Lung (tissue), 12 donors: ENCODE data around the gene SPATA31E1. TPM values are rescaled to one million over a fixed set of nuclear protein-coding genes. Genes with fewer than 3 reads are reported as not detected.
A peak's percentile ranks its signal among the peaks of the same experiment; 100 is the strongest.

ENCODE experiments used
- ATAC-seq: fragments of 200-7000 bp; cut with Tn5 transposase; one replicate; pipeline ENCODE4 v1.9.1; 2020; ENCODE audit warnings: moderate number of reproducible peaks; ENCODE audit not compliant: insufficient read depth, low FRiP score
- DNase-seq, 3 donors: peaks; one replicate each; pipeline ENCODE4 v3.0.0-alpha.2; 2013 to 2017
- H3K27ac ChIP-seq, 2 donors: one replicate each; pipeline ENCODE4 v1.5.1; 2013; ENCODE audit warnings: mild to moderate bottlenecking in 2 of 2, moderate library complexity in 2 of 2, control low read depth in 1 of 2, inconsistent platforms in 1 of 2, low read depth in 1 of 2, low read length in 1 of 2
- H3K27me3 ChIP-seq, 3 donors: one replicate each; pipeline ENCODE4 v1.5.1; 2013; ENCODE audit warnings: low read length in 2 of 3; ENCODE audit not compliant: control insufficient read depth in 3 of 3, insufficient read depth in 3 of 3
- H3K36me3 ChIP-seq, 4 donors: one replicate each; pipeline ENCODE4 v1.5.1; 2013; ENCODE audit warnings: low read length in 4 of 4, mild to moderate bottlenecking in 1 of 4, moderate library complexity in 1 of 4; ENCODE audit not compliant: control insufficient read depth in 4 of 4, insufficient read depth in 4 of 4
- H3K4me1 ChIP-seq, 5 donors: one replicate each; pipeline ENCODE4 v1.5.1; 2013; ENCODE audit warnings: low read length in 5 of 5, mild to moderate bottlenecking in 2 of 5, moderate library complexity in 1 of 5; ENCODE audit not compliant: control insufficient read depth in 5 of 5, insufficient read depth in 5 of 5
- H3K4me3 ChIP-seq: one replicate; pipeline ENCODE4 v1.5.1; 2013; ENCODE audit warnings: mild to moderate bottlenecking, control low read depth, moderate library complexity
- H3K9ac ChIP-seq, 2 donors: one replicate each; pipeline ENCODE4 v1.5.1; 2013; ENCODE audit warnings: low read length in 2 of 2, control low read depth in 1 of 2; ENCODE audit not compliant: insufficient read depth in 1 of 2
- H3K9me3 ChIP-seq, 4 donors: one replicate each; pipeline ENCODE4 v1.5.1; 2013; ENCODE audit warnings: low read length in 3 of 4, mild to moderate bottlenecking in 1 of 4, moderate library complexity in 1 of 4; ENCODE audit not compliant: control insufficient read depth in 4 of 4, insufficient read depth in 3 of 4
- CTCF ChIP-seq: IDR thresholded peaks from 2 replicates; pipeline ENCODE4 v1.5.1; 2012; ENCODE audit warnings: mild to moderate bottlenecking; ENCODE audit errors: control extremely low read depth, extremely low read depth
- WGBS, 2 donors: extraction: QIAGEN DNeasy Blood & Tissue Kit; methylation state at CpG; one replicate each; pipeline ENCODE4 v1.1.7; 2013; 5-methylcytosine and 5-hydroxymethylcytosine counted together
- polyA plus RNA-seq, 2 donors: library from polyadenylated mRNA; stranded (reverse); fragments of 200-250 nt; gene quantifications; one replicate each; pipeline ENCODE4 v1.2.1, GENCODE V29; 2013
- total RNA-seq, 2 donors: library from RNA; depleted of rRNA in 1 of 2; stranded (reverse); fragments of >200 nt in 1 of 2; gene quantifications; one replicate each; pipeline ENCODE4 v1.2.1, GENCODE V29; 2014 to 2021
- donor health status: control.
- donor health status: control.
- donor health status: Bipolar disorder and iron deficiency.
- donor health status: healthy.
- donor health status: DM: yes; HTN: yes; CAD: no.

Gene SPATA31E1
- total and polyA plus RNA-seq, 4 donors = not detected

- Histone ChIP-seq H3K4me1 (peaks cover 0 to 49% (median 7%) of the 10 kb centered on the region in 5 donors), H3K9me3 (peaks cover 0 to 2% (median 0%) of the 10 kb centered on the region in 4 donors), H3K4me3 (no peak overlapping the region), H3K36me3 (no peaks in the 10 kb centered on the region), H3K27me3 (no peaks in the 10 kb centered on the region), H3K9ac (no peak overlapping the region), H3K27ac (no peak overlapping the region)
- TF ChIP-seq CTCF = no peak
- ATAC-seq (no peak), DNase-seq (no peak)
These were observed 7.6 kb upstream of the SPATA31E1 start for GRCh38 chr9:87875060-87875459.

- Histone ChIP-seq H3K9me3 (peaks cover 0 to 2% (median 0%) of the 10 kb centered on the region in 4 donors), H3K27me3 (no peaks in the 10 kb centered on the region), H3K9ac (no peak overlapping the region), H3K4me1 (peaks cover 0 to 49% (median 7%) of the 10 kb centered on the region in 5 donors), H3K36me3 (no peaks in the 10 kb centered on the region), H3K27ac (no peak overlapping the region), H3K4me3 (no peak overlapping the region)
- peak; percentile 91 to 95 (median 94) for DNase-seq
- no peak for TF ChIP-seq CTCF
- no peak for ATAC-seq
- WGBS, 2 donors = 81 to 85% methylated on average over 5 of the region's 5 CpGs
These were observed 6.7 kb upstream of the SPATA31E1 start for GRCh38 chr9:87875831-87876545.

- H3K4me1 ChIP-seq = peaks cover 0 to 48% (median 7%) of the 10 kb centered on the region in 5 donors
- H3K27me3 ChIP-seq = no peaks in the 10 kb centered on the region
- no peak for TF ChIP-seq CTCF
- H3K9me3 ChIP-seq = peaks cover 0 to 2% (median 0%) of the 10 kb centered on the region in 4 donors
- H3K9ac ChIP-seq = no peak overlapping the region
- DNase-seq (peak in 2 of 3 donors; percentile 18 to 44), ATAC-seq (no peak)
- WGBS, 2 donors = 93% methylated on average over 5 of the region's 5 CpGs
- H3K4me3 ChIP-seq = no peak overlapping the region
- H3K36me3 ChIP-seq = no peaks in the 10 kb centered on the region
- no peak overlapping the region for H3K27ac ChIP-seq
These were observed 6.0 kb upstream of the SPATA31E1 start for GRCh38 chr9:87876708-87877107.
